GM19328 (cell line): ENCODE measurements around the gene ZXDC.

ENCODE experiments used
- ATAC-seq: cut with Tn5 transposase; IDR thresholded peaks from one replicate; pipeline ENCODE4 v1.9.1; 2021; ENCODE audit warnings: mild to moderate bottlenecking, moderate library complexity; ENCODE audit not compliant: unreplicated experiment

Gene ZXDC

GRCh38 chr3:126475413-126476114 is at the start of gene ZXDC:
Gene ZXDC (minus strand): TSS chr3:126475891. CDS start chr3:126475865, 26 bp downstream.
- ATAC-seq = peak; percentile 76

- ATAC-seq = no peak
These were observed 49.6 kb upstream of the ZXDC start for GRCh38 chr3:126525091-126525852.

DNA sequence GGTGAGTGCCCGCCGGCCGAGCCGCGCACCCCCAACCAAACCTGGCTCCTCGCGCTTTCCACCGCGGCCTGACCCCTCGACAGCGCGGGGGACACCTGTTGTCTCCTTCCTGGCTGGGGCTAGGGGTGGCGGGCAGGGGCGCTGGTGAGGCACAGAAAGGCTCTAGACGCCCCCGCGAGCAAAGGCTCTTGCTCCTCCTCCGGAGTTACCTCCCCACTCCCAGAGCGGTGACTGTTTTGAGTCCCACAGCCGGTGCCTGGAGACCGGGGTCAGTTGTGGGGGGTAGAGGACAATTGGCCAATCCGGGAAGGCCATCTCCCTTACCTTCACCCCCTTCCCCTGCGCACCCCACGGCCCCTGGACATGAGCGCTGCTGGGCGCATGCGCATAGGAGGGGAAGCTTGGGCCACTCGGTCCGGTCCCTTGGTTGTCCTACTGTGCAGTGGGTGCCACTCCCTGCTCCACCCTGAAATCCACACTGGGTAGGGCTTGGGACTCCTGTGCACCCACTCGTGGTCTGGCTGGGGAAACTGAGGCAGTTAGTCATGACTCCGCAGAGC is 48.8 kb upstream of the ZXDC start:
- ATAC-seq = no peak

GRCh38 chr3:126523745-126524428 is 48.2 kb upstream of the ZXDC start, which contains the start of gene CHST13:
Gene CHST13 (plus strand): TSS chr3:126524155. CDS start chr3:126524333, 178 bp downstream.
- no peak for ATAC-seq

- ATAC-seq = no peak
These were observed 46.7 kb upstream of the ZXDC start for GRCh38 chr3:126522363-126522788.

DNA sequence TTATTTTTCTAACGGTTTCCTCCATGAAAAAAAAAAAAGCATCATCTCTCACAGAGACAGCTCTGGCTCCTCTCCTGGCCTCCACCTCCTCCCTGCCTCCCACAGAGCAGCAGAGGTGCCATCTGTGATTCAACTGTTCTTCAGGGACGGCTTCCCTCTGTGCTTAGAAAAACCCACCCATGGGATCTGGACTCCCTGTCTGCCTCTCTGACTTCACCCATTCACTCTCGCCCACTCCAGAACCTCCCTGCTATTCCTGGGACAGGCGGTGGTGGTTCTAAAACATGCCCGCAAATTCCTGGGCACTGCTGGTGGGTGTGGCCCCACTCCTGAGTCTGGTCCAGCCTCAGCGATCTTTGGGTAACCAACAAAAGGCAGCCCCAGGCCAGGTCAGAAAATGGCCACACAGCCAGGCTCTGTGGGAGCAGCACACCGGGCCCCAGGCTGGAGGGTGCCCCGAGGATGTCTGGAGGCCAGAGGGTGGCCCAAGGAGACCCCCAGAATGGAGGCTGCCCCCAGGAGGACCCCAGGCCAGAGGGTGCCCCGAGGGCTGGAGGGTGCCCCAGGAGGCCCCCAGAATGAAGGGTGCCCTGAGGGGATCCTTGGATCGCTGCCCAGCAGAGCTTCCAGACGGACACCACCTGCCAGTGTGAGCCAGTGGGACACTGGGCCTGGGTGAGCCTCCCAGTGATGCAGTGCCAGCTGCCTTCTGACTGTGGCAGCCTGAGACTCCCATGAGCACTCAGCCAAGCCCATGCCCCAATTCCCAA is 45.6 kb upstream of the ZXDC start:
- no peak for ATAC-seq

GRCh38 chr3:126519506-126520455 is 44.1 kb upstream of the ZXDC start:
- no peak for ATAC-seq

DNA sequence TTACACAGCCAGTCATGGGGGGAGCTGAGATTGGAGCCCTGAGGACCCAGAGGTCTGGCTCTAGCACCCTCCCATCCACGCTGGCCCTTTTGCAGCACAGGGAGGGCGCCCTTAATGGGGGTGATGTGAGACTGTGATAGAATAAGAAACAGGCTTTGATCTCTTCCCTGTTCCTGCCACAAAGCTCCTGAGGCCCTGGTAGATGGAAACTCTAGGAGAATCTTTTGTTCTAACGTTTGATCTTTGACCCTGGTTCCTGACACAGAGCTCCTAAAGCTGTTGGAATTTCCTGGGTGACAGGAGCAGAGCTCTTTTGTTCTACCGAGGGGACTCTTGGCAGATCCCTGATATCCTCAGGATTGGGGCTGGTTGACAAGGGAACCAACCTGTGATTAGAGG is 43.1 kb upstream of the ZXDC start:
- no peak for ATAC-seq

GRCh38 chr3:126517986-126518778 is 42.5 kb upstream of the ZXDC start:
- no peak for ATAC-seq

- ATAC-seq = no peak
These were observed 41.7 kb upstream of the ZXDC start, which contains the start of gene UROC1 for GRCh38 chr3:126517291-126517951. Gene UROC1 (minus strand): TSS chr3:126517773. CDS start chr3:126517719, 54 bp downstream.

GRCh38 chr3:126516936-126517290 is 41.2 kb upstream of the ZXDC start:
- ATAC-seq = no peak

DNA sequence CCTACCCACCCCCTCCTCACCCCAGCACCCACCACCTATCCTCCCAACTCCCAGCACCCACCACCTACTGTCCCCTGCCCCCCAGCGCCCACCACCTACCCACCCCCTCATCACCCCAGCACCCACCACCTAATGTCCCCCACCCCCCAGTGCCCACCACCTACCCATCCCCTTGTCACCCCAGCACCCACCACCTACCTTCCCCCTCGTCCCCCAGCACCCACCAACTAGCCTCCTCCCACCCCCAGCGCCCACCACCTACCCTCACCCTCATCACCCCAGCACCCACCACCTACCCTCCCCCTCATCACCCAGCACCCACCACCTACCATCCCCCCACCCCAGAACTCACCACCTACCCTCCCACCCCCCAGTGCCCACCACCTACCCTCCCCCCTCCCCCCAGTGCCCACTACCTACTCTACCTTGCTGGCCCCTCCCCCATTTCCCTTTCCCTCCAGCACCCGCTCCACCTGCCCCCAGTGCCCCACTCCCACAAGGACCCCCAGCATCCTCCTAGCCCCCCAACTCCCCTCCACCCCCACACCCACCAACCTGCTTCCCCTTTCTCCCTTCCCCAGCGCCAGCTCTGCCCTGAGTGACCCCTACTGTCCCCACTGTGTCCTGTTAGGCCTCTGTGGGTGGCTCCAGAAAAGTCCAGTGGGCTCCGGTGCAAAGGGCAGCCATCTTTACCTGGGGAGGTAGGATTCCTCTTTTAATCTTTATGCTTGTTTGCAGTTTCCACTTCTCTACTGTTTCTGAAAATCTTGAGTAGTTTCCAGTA is 40.7 kb upstream of the ZXDC start:
- ATAC-seq = no peak

- no peak for ATAC-seq
These were observed 39.5 kb upstream of the ZXDC start for GRCh38 chr3:126515066-126515706.

- ATAC-seq = no peak
These were observed 38.5 kb upstream of the ZXDC start for GRCh38 chr3:126514161-126514560.

GRCh38 chr3:126512916-126513650 is 37.4 kb upstream of the ZXDC start:
- ATAC-seq = no peak

- ATAC-seq = no peak
These were observed 36.3 kb upstream of the ZXDC start for GRCh38 chr3:126512026-126512425.
